GM23338 (cell line): ENCODE measurements around the gene CTRL.

Source experiments
- EZH2 ChIP-seq: fragments of 200-600 bp; sonication (generic); IDR thresholded peaks from one replicate; pipeline ENCODE4 v1.8.0; 2017; ENCODE audit warnings: antibody characterized with exemption, mild to moderate bottlenecking, low read depth; ENCODE audit not compliant: unreplicated experiment
- JUNB ChIP-seq: IDR thresholded peaks from one replicate; pipeline ENCODE4 v1.6.1; 2016; ENCODE audit warnings: antibody characterized with exemption; ENCODE audit not compliant: unreplicated experiment
- STAT1 ChIP-seq: IDR thresholded peaks from one replicate; pipeline ENCODE4 v1.6.1; 2016; ENCODE audit warnings: antibody characterized with exemption; ENCODE audit not compliant: unreplicated experiment
- TF ChIP-seq, protein P1 (sequence below), 2 experiments: fragments of 200-600 bp in 1 of 2; sonication (generic) in 1 of 2; conservative IDR thresholded peaks; 2 replicates each; pipeline versions ENCODE4 v1.5.1 to v1.6.1; 2016 to 2017; ENCODE audit warnings: antibody characterized with exemption in 2 of 2, low read depth in 2 of 2, mild to moderate bottlenecking in 2 of 2, moderate library complexity in 1 of 2
- TF ChIP-seq, protein P2 (sequence below): IDR thresholded peaks from one replicate; pipeline ENCODE4 v1.6.1; 2018; ENCODE audit warnings: antibody characterized with exemption; ENCODE audit not compliant: unreplicated experiment

DNA sequence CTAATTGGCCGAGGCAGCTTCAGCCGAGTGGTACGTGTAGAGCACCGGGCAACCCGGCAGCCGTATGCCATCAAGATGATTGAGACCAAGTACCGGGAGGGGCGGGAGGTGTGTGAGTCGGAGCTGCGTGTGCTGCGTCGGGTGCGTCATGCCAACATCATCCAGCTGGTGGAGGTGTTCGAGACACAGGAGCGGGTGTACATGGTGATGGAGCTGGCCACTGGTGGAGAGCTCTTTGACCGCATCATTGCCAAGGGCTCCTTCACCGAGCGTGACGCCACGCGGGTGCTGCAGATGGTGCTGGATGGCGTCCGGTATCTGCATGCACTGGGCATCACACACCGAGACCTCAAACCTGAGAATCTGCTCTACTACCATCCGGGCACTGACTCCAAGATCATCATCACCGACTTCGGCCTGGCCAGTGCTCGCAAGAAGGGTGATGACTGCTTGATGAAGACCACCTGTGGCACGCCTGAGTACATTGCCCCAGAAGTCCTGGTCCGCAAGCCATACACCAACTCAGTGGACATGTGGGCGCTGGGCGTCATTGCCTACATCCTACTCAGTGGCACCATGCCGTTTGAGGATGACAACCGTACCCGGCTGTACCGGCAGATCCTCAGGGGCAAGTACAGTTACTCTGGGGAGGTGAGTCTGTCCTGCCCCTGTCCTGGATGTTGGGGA is 22.5 kb downstream of the CTRL start:
- TF ChIP-seq, protein P1, sequence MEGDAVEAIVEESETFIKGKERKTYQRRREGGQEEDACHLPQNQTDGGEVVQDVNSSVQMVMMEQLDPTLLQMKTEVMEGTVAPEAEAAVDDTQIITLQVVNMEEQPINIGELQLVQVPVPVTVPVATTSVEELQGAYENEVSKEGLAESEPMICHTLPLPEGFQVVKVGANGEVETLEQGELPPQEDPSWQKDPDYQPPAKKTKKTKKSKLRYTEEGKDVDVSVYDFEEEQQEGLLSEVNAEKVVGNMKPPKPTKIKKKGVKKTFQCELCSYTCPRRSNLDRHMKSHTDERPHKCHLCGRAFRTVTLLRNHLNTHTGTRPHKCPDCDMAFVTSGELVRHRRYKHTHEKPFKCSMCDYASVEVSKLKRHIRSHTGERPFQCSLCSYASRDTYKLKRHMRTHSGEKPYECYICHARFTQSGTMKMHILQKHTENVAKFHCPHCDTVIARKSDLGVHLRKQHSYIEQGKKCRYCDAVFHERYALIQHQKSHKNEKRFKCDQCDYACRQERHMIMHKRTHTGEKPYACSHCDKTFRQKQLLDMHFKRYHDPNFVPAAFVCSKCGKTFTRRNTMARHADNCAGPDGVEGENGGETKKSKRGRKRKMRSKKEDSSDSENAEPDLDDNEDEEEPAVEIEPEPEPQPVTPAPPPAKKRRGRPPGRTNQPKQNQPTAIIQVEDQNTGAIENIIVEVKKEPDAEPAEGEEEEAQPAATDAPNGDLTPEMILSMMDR (conservative IDR thresholded peaks at IDR 0.05; ENCODE audit: low read depth in 2 of 2) = no peak
- TF ChIP-seq, protein P2, sequence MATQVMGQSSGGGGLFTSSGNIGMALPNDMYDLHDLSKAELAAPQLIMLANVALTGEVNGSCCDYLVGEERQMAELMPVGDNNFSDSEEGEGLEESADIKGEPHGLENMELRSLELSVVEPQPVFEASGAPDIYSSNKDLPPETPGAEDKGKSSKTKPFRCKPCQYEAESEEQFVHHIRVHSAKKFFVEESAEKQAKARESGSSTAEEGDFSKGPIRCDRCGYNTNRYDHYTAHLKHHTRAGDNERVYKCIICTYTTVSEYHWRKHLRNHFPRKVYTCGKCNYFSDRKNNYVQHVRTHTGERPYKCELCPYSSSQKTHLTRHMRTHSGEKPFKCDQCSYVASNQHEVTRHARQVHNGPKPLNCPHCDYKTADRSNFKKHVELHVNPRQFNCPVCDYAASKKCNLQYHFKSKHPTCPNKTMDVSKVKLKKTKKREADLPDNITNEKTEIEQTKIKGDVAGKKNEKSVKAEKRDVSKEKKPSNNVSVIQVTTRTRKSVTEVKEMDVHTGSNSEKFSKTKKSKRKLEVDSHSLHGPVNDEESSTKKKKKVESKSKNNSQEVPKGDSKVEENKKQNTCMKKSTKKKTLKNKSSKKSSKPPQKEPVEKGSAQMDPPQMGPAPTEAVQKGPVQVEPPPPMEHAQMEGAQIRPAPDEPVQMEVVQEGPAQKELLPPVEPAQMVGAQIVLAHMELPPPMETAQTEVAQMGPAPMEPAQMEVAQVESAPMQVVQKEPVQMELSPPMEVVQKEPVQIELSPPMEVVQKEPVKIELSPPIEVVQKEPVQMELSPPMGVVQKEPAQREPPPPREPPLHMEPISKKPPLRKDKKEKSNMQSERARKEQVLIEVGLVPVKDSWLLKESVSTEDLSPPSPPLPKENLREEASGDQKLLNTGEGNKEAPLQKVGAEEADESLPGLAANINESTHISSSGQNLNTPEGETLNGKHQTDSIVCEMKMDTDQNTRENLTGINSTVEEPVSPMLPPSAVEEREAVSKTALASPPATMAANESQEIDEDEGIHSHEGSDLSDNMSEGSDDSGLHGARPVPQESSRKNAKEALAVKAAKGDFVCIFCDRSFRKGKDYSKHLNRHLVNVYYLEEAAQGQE = no peak
- TF ChIP-seq STAT1 (no peak), EZH2 (no peak), JUNB (no peak)
